Stomach (tissue), 4 donors: Measurements from ENCODE around the gene MRPS6.

Experiments
- CTCF ChIP-seq, 7 experiments: fragments of 450-650 bp in 4 of 7; fragments of 200-600 bp in 3 of 7; sonication (generic) in 3 of 7; IDR thresholded peaks; one replicate each; pipeline ENCODE4 v1.5.1; 2016 to 2019; ENCODE audit warnings: antibody characterized with exemption in 7 of 7, control low read depth in 2 of 7, mild to moderate bottlenecking in 1 of 7
- EP300 ChIP-seq: sonication (generic); formaldehyde crosslinking; IDR thresholded peaks from one replicate; pipeline ENCODE4 v1.6.1; 2017; ENCODE audit warnings: antibody characterized with exemption
- POLR2A ChIP-seq, 4 donors: fragments of 450-650 bp; IDR thresholded peaks; one replicate each; pipeline ENCODE4 v1.6.1; 2016; ENCODE audit warnings: antibody characterized with exemption in 4 of 4, control low read depth in 2 of 4, mild to moderate bottlenecking in 1 of 4, moderate library complexity in 1 of 4

GRCh38 chr21:34185026-34185750 lies 111.8 kb downstream of the MRPS6 start:
- TF ChIP-seq CTCF (IDR thresholded peaks at IDR 0.05) (no peak), EP300 (no peak), POLR2A (IDR thresholded peaks at IDR 0.05) (no peak)
